Activated B cell treated with CpG ODN at 0.5 μM for 24 hours (primary cell): ENCODE data around the gene CCDC8. TPM values are rescaled to one million over a fixed set of nuclear protein-coding genes. Genes with fewer than 3 reads are reported as not detected.
"Not testable (repeated sequence)": the region's sequence is repeated elsewhere in the genome, so short reads cannot be mapped to it uniquely, and the experiment has no call there.

Experiments used
- ATAC-seq: fragments of 200-7000 bp; cut with Tn5 transposase; one replicate; pipeline ENCODE4 v1.10.0; 2021; ENCODE audit warnings: low read depth, mild to moderate bottlenecking, moderate library complexity
- CTCF ChIA-PET: fragments of 350-600 bp; sonication (Branson Sonifier 250); formaldehyde crosslinking; loops from one replicate; lab custom pipeline; 2021; ENCODE audit warnings: antibody characterized with exemption; lab: Charles Lee
- POLR2A ChIA-PET: fragments of 350-600 bp; sonication (Branson Sonifier 250); formaldehyde crosslinking; loops from one replicate; lab custom pipeline; 2021; ENCODE audit warnings: antibody characterized with exemption; lab: Charles Lee
- DNase-seq: peaks from one replicate; pipeline ENCODE4 v3.0.0; 2022
- H3K27ac Mint-ChIP-seq: one replicate; pipeline ENCODE4 v1.8.0; 2020; ENCODE audit warnings: mixed read lengths
- H3K27me3 Mint-ChIP-seq: one replicate; pipeline ENCODE4 v1.8.0; 2021; ENCODE audit warnings: mixed read lengths
- H3K36me3 Mint-ChIP-seq: one replicate; pipeline ENCODE4 v1.8.0; 2021; ENCODE audit warnings: low read depth, mixed read lengths
- H3K4me1 Mint-ChIP-seq: one replicate; pipeline ENCODE4 v1.8.0; 2021; ENCODE audit warnings: mixed read lengths
- H3K4me3 Mint-ChIP-seq: one replicate; pipeline ENCODE4 v1.8.0; 2020; ENCODE audit warnings: mild to moderate bottlenecking, mixed read lengths
- H3K9me3 Mint-ChIP-seq: one replicate; pipeline ENCODE4 v1.8.0; 2020; ENCODE audit warnings: mixed read lengths
- CTCF ChIP-seq: fragments of 200-600 bp; IDR thresholded peaks from one replicate; pipeline ENCODE4 v1.8.0; 2022; ENCODE audit warnings: antibody characterized with exemption, mild to moderate bottlenecking
- intact Hi-C: fragments of 100-400 bp; cut with micrococcal nuclease; formaldehyde crosslinking; loops from one replicate; pipeline ENCODE4 v1.15.1; 2024
- total RNA-seq: library from RNA; stranded (reverse); gene quantifications from 2 replicates; pipeline ENCODE4 v1.2.3, GENCODE V29; 2022

Gene CCDC8
- total RNA-seq, 1 donor from 2014 or later, result not detected

- POLR2A ChIA-PET, result interaction anchor here (0.5 kb wide), 1 partner anchor 15 kb away, joined by 15 read pairs; no protein-coding TSS in a partner anchor
- H3K27me3 Mint-ChIP-seq, result no peaks in the 10 kb centered on the region
Measured at GRCh38 chr19:46381756-46382345, 31.5 kb downstream of the CCDC8 start.

GRCh38 chr19:46381346-46381745, 32.0 kb downstream of the CCDC8 start:
- Mint-ChIP-seq H3K9me3 (no peaks in the 10 kb centered on the region), H3K27me3 (no peaks in the 10 kb centered on the region), H3K27ac (no peak overlapping the region), H3K4me1 (peaks cover 3% of the 10 kb centered on the region), H3K36me3 (peaks cover 94% of the 10 kb centered on the region), H3K4me3 (no peak overlapping the region)
- DNase-seq (no peak), ATAC-seq (no peak)
- TF ChIP-seq CTCF, result no peak
- POLR2A ChIA-PET, result no interaction called here
- CTCF ChIA-PET, result no interaction called here
- intact Hi-C loops, result no loop called here

More at GRCh38 chr19:46381756-46382345, 31.5 kb downstream of the CCDC8 start:
- intact Hi-C loops, result no loop called here
- Mint-ChIP-seq H3K36me3 (peaks cover 93% of the 10 kb centered on the region), H3K4me3 (no peak overlapping the region), H3K9me3 (no peaks in the 10 kb centered on the region), H3K4me1 (peaks cover 3% of the 10 kb centered on the region), H3K27ac (no peak overlapping the region)
- no peak for TF ChIP-seq CTCF
- ATAC-seq (no peak), DNase-seq (no peak)
- CTCF ChIA-PET, result no interaction called here

- CTCF ChIA-PET, result no interaction called here
- POLR2A ChIA-PET, result no interaction called here
- Mint-ChIP-seq H3K27ac (no peak overlapping the region), H3K27me3 (no peaks in the 10 kb centered on the region), H3K36me3 (peaks cover 95% of the 10 kb centered on the region), H3K4me3 (no peak overlapping the region), H3K4me1 (peaks cover 3% of the 10 kb centered on the region), H3K9me3 (no peaks in the 10 kb centered on the region)
- intact Hi-C loops, result no loop called here
- no peak for TF ChIP-seq CTCF
- ATAC-seq, result no peak
- DNase-seq, result no peak
Measured at GRCh38 chr19:46380690-46381089, 32.7 kb downstream of the CCDC8 start.

GRCh38 chr19:46378268-46378667, 35.1 kb downstream of the CCDC8 start:
- no peak for ATAC-seq
- intact Hi-C loops, result no loop called here
- peaks cover 83% of the 10 kb centered on the region for H3K36me3 Mint-ChIP-seq
- POLR2A ChIA-PET, result interaction anchor here (0.5 kb wide), 1 partner anchor 561 kb away, joined by 3 read pairs; no protein-coding TSS in a partner anchor
- no peak for TF ChIP-seq CTCF
- H3K4me1 Mint-ChIP-seq, result peaks cover 3% of the 10 kb centered on the region
- no peaks in the 10 kb centered on the region for H3K9me3 Mint-ChIP-seq
- H3K27me3 Mint-ChIP-seq, result no peaks in the 10 kb centered on the region
- CTCF ChIA-PET, result interaction anchor here (0.6 kb wide), 2 partner anchors 37 to 130 kb away, joined by 3 to 4 read pairs; no protein-coding TSS in a partner anchor
- no peak for DNase-seq
- no peak overlapping the region for H3K27ac Mint-ChIP-seq
- H3K4me3 Mint-ChIP-seq, result no peak overlapping the region

GRCh38 chr19:46376241-46377153, 36.9 kb downstream of the CCDC8 start:
- ATAC-seq (no peak), DNase-seq (no peak)
- POLR2A ChIA-PET, result no interaction called here
- no peak overlapping the region for H3K4me3 Mint-ChIP-seq
- CTCF ChIA-PET, result no interaction called here
- H3K9me3 Mint-ChIP-seq, result no peaks in the 10 kb centered on the region
- intact Hi-C loops, result no loop called here
- peaks cover 3% of the 10 kb centered on the region for H3K4me1 Mint-ChIP-seq
- no peak for TF ChIP-seq CTCF
- H3K27me3 Mint-ChIP-seq, result no peaks in the 10 kb centered on the region
- H3K27ac Mint-ChIP-seq, result no peak overlapping the region
- peaks cover 70% of the 10 kb centered on the region for H3K36me3 Mint-ChIP-seq

- H3K27ac Mint-ChIP-seq, result not testable (repeated sequence)
Measured at GRCh38 chr19:46375476-46376067, 37.8 kb downstream of the CCDC8 start.

More at GRCh38 chr19:46375476-46376067, 37.8 kb downstream of the CCDC8 start:
- H3K9me3 Mint-ChIP-seq, ATAC-seq, H3K27me3 Mint-ChIP-seq, POLR2A ChIA-PET, H3K4me1 Mint-ChIP-seq, intact Hi-C loops, DNase-seq, H3K4me3 Mint-ChIP-seq, CTCF ChIA-PET: not testable (repeated sequence)
- H3K36me3 Mint-ChIP-seq, result peaks cover 66% of the 10 kb centered on the region
